Measurements from ENCODE around the gene CCNL1. TPM values are rescaled to one million over a fixed set of nuclear protein-coding genes. Genes with fewer than 3 reads are reported as not detected.

CCNL1 gene
- total and polyA plus RNA-seq, 8 donors, result 30.2 to 149 (median 43.5) TPM

- FAIRE-seq (no peak), ATAC-seq (no peak), DNase-seq (no peak)
- Histone ChIP-seq H3K4me3 (no peak overlapping the region), H3K27ac (peak overlapping the region; percentile 42 to 80 (median 53)), H3K4me1 (peaks cover 57 to 71% (median 63%) of the 10 kb centered on the region in 3 donors), H3K27me3 (no peaks in the 10 kb centered on the region), H3K9me3 (no peaks in the 10 kb centered on the region), H3K36me3 (no peaks in the 10 kb centered on the region)
- intact Hi-C loops (cut with DNase I), result loop anchor here in 2 of 3 donors (5.0 to 10.0 kb wide), 3 partner anchors 41 to 599 kb away; partner anchors contain the start of gene TIPARP (in 1 of the 2)
- TF ChIP-seq CTCF (IDR thresholded peaks at IDR 0.05), result no peak
- WGBS, 2 donors, result 63 to 80% methylated on average over 4 of the region's 4 CpGs
Measured at GRCh38 chr3:157133434-157134320, 26.3 kb downstream of the CCNL1 start.

DNA sequence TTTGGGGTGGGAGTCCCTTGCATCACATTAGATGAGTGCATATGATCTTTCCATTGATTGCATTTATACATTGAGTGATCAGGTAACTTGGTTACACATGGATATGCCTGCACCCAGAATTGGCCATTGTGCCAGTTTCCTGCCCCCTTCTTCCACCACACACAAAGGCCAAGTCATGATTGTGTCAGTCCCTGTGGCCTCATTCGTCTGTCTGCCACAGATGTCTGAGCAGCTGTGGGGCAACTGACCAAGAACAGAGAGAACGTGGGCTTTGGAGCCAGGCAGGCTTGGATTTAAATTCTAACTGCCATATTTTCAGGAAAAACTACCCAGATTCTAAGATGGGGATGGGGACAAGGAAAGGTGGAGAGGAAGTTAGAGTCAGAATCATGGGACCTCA is 27.0 kb downstream of the CCNL1 start:
- Histone ChIP-seq H3K27me3 (no peaks in the 10 kb centered on the region), H3K36me3 (no peaks in the 10 kb centered on the region), H3K4me1 (peaks cover 61 to 79% (median 70%) of the 10 kb centered on the region in 3 donors), H3K4me3 (no peak overlapping the region), H3K27ac (no peak overlapping the region), H3K9me3 (no peaks in the 10 kb centered on the region)
- no peak for ATAC-seq
- TF ChIP-seq CTCF (IDR thresholded peaks at IDR 0.05), result no peak
- no peak for FAIRE-seq
- 31% methylated on average over 2 of the region's 2 CpGs for WGBS, 2 donors
- DNase-seq, result no peak
- intact Hi-C loops (cut with DNase I), result loop anchor here in 2 of 3 donors (5.0 to 10.0 kb wide), 3 partner anchors 41 to 598 kb away; partner anchors contain the start of gene TIPARP (in 1 of the 2)

DNA sequence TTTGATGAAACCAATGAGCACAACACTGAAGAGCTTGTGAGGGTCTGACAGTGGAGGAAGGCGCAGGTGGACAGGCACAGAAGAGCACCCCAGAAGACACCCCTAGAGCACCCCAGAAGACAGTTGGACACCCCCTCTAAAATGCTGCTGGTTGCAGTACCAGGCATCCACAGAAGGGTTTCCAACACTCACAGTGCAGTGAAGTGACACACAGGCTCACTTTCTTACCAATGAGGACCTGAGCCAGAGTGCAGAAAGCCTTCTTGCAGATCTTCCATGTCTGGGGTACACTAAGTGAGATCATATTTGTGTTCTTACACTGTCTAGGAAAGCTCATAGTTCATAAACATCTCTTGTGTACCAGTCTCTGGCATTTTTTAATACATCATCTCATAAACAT is 27.6 kb downstream of the CCNL1 start:
- no peak for TF ChIP-seq CTCF (IDR thresholded peaks at IDR 0.05)
- Histone ChIP-seq H3K36me3 (no peaks in the 10 kb centered on the region), H3K4me1 (peaks cover 56 to 80% (median 76%) of the 10 kb centered on the region in 3 donors), H3K4me3 (no peak overlapping the region), H3K27ac (no peak overlapping the region), H3K9me3 (no peaks in the 10 kb centered on the region), H3K27me3 (no peaks in the 10 kb centered on the region)
- WGBS, 2 donors, result 97% methylated on average over 1 of the region's 1 CpG
- intact Hi-C loops (cut with DNase I), result loop anchor here in 2 of 3 donors (5.0 to 10.0 kb wide), 3 partner anchors 40 to 598 kb away; partner anchors contain the start of gene TIPARP (in 1 of the 2)
- ATAC-seq (no peak), FAIRE-seq (no peak), DNase-seq (no peak)

- TF ChIP-seq CTCF (IDR thresholded peaks at IDR 0.05), result no peak
- intact Hi-C loops (cut with DNase I), result loop anchor here in 2 of 3 donors (5.0 to 10.0 kb wide), 3 partner anchors 40 to 597 kb away; partner anchors contain the start of gene TIPARP (in 1 of the 2)
- Histone ChIP-seq H3K36me3 (no peaks in the 10 kb centered on the region), H3K27ac (no peak overlapping the region), H3K27me3 (no peaks in the 10 kb centered on the region), H3K4me3 (no peak overlapping the region), H3K9me3 (no peaks in the 10 kb centered on the region), H3K4me1 (peaks cover 54 to 80% (median 74%) of the 10 kb centered on the region in 3 donors)
- 74 to 76% methylated on average over 5 of the region's 5 CpGs for WGBS, 2 donors
- no peak for ATAC-seq
- FAIRE-seq, result no peak
- DNase-seq, result no peak
Measured at GRCh38 chr3:157131861-157132260, 28.1 kb downstream of the CCNL1 start.
